GM18499 (cell line): ENCODE results near the gene PIEZO2.
"Not testable (repeated sequence)": the region's sequence is repeated elsewhere in the genome, so short reads cannot be mapped to it uniquely, and the experiment has no call there.

Experiments
- ATAC-seq: cut with Tn5 transposase; IDR thresholded peaks from one replicate; pipeline ENCODE4 v1.9.1; 2021; ENCODE audit warnings: moderate number of reproducible peaks; ENCODE audit not compliant: insufficient read depth, unreplicated experiment

PIEZO2 gene

DNA sequence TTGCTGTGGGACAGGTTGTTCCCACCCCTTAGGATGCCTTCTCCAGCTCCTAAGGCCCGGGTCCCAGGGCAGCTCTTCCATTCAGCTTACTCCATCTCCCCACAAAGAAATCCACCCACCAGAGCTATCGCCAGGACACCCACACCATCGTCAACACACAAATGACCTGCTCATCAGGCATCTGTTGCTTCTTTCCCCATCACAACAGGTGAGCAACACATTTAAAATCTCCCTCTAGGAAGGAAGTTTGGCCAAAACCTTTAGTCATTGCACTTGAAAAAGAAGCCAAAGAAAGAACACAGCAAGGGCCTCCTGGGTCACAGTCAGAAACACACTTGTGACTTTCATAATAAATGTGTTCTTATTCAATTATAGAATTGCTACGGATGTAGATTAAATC is 289.0 kb downstream of the PIEZO2 start:
- no peak for ATAC-seq

DNA sequence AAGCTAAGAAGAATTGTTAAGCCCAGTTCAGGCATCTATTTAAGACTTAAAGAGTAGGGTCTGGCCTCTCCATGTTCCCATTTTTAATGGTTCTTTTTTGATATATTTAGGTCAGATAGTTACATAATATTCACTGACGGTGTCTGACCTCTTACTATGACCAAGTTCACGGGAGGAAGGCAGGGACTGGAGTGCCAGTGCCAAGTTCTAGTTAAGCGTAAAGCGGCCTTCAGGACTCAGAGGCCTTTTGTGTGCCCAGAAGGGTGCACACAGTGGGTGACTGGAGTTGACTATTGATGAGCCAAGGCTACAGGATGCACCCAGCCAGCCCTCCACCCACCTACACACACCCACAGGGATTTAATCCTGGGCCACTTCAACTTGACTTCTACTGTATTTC is 290.9 kb downstream of the PIEZO2 start:
- ATAC-seq: no peak

DNA sequence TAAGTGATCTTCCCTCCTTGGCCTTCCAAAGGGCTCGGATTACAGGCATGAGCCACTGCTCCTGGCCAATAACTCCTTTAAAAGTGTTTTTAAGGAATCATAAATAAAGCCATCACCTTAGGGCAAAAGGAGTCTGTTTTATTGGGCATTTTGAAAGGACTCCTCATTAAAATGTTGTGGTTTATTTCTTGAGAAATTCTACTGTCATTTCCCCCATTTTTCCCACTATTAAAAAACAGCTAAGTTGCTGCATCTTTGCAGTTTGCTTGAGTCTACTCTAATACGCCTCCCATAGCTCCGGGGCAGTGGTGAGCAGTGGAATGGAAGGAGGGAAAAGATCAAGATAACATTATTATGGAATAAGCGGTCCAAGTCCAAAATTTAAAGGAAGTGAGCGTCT is 293.2 kb downstream of the PIEZO2 start:
- no peak for ATAC-seq

DNA sequence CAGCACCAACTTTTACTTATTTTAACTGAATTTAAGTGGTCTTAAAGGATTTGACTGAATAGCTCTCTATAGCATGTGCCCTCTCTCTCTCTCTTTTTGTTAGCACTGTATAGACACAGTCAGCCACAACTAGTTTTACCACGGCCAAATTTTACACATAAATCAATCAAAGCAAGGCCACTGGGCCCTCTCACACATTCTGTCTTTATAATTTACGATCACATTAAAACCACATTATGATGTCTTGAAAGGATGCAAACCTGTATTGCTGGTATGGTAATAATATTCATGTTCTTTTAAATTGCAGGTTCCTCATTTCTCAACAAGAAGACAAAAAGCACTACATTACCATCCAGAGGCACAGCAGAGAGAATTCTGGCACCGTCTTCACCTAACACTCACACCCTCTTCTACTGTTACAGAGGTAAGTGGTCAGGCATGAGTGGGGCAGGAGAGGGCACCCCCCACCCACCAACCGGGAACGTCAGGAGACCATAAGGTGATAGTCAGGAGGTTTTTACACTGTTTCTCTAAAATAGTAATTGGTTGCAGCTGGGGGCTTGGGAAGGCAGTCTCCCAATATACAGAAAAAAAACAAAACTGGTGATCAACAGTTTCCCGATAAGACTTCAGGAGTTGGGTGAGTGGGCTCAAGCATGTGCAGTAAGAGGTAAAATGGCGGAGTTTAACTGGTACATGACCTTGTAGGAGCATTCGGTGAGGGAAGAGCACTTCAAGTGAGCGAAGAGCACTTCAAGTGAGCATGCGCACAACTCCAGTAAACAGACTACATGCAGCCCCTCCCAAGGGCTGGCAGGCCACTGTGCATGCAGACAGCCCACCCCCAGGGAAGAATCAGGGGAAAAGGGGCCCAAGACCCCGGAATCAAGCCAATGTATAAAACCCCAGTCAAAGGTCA is 296.7 kb downstream of the PIEZO2 start:
- ATAC-seq: no peak

DNA sequence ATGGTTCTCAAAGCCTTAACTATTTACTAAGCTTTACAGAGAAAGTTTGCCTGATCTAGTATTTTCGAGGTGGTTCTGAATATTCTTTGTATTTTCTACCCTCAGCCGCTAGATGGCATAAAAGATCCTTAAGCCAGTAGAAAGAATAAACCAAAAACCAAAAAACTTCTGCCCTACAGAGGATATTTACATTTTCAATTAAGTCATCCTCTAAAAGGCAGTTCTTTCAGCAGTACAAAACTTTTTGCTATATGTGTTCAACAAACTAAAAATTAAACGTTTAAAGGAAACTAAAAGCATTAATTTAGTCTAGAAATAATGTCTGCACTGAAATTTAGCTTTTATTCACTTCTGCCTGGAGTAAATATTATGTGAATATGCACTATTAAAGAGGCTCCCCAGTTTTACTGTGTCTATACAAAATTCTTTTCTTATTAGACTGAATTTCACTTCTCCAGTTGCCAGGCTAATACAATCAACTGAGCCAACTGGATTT is 297.5 kb downstream of the PIEZO2 start:
- no peak for ATAC-seq

DNA sequence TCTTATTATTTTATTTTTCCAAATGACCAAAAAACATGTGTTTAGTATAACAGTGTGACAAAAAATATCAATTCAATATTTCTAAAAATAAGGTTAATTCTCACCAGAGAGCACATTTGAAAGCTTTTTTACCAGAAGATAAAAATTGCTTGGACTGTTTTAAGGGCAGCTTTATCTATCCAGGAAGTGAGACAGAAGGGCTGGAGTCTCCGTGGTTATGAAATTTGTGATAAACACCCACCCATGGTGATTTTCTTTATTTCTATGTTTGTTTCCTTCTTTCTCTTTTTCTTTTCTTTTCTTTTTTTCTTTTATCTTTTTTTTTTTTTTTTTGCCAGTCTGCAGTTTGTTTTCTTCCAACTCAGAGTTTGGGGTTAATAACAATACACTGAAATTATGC is 298.5 kb downstream of the PIEZO2 start:
- no peak for ATAC-seq

DNA sequence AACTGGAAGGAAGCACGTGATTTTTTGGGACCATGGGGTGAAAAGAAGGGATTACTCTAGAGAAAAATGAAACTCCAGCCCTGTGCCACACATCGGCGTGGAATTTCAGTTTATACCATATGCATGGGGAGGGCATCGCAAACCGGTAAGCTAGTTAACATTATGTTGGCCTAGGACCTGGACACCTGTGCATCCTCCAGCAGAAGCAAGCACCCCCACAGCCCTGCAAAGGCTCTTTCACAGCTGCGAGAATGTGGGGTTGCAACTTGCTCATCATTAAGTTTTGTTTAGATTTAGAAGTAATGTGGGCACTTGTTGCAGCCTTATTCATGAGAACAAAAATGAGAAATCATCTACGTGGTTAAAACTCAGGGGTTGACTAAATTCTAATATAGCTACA is 299.2 kb downstream of the PIEZO2 start:
- ATAC-seq: no peak

DNA sequence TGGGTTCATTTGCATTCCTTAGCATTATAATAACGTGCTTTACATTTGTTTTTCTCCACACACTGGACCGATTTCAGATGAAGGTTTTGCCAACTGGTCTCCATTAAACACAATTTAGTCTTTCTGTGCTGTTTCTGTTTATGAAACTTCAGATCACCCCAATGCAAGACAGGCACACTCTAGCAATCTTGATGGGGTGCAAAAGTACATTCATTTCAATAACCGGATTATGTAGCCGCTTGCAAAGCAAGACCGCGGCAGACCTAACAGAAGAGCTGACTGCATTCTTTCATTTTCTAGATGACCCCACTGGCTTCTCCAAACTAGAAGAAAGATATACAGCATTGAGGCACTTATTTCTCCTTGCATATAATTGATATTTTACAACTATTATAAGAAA is 301.5 kb downstream of the PIEZO2 start:
- no peak for ATAC-seq

DNA sequence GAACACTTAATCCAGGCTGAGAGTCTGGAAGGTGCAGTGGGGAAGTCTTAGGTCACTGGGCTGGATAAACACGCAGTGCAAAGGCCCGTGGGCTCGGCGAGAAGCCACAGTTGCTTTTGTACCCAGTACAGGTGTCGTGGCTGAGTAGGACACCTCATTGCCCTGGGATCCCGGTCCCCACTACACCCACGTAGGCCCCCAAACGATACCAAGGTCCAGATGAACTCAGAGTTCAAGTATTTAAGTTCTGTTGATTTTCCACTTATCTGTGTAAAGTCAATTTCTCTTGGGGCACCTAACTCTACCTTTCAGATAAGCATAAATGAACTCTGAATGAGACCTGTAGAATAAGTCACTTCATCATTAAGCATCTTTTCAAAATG is 302.0 kb downstream of the PIEZO2 start:
- no peak for ATAC-seq

DNA sequence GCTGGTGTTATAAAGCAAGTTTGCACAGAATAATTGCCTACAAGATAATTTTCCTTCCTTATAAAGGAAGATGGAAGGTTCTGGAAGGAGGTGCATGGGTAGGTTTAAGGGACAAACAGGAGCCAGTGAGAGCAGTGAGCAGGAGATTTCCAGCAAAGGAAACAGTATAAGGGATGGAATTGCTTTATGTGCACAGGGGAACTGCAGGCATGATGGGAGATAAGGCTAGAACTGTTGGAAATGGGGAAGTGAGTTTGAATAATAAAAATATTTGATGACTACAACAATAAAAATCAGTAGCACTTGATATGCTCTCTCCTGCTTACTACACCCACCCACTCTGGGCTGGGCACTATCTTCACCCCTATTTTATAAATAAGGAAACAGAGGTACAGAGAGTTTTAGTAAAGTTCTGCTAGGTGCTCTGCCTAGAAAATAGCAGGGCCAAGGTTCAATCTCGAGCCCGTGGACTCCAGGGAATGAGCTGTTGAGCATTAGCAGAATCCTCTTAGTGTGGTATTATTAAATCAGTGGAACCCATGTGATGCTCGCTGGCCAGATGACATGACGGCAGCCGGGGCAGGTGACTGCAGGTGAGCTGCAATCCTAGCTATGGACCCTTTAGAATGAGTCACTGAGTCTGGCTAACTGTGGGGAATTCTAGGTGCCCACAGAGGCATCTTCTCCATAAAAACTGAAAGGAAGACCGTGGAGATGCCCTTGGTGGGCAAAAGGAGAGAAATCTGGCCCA is 302.5 kb downstream of the PIEZO2 start:
- no peak for ATAC-seq

DNA sequence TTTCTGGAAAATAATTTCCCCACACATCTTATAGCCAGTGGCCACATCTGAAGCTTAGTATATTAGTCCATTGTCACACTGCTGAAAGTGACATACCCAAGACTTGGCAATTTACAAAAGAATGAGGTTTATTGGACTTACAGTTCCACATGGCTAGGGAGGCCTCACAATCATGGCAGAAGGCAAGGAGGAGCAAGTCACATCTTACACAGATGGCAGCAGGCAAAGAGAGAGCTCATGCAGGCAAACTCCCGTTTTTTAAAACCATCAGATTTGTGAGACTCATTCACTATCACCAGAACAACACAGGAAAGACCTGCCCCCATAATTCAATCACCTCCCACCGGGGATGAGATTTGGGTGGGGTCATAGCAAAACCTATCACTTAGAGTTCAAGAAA is 303.3 kb downstream of the PIEZO2 start:
- ATAC-seq: not testable (repeated sequence)

DNA sequence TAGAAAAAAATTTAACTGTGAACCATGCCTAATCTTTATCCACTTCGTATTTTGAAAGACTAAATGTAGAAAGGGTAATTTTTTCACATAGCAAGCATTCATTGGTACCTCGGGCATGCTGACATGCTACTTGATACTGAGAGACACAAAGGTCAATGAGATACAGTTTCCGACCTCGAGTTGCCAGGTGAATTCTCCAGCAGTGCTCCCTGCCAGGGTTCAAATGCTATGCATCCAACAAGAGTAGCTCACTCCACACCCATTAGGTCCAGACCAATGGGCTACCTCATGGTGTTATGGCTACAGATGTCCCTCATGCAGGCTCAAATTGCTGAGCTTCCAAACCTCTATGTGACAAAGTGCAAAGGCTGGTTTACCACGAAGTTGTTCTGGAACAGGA is 305.8 kb downstream of the PIEZO2 start:
- ATAC-seq: no peak

DNA sequence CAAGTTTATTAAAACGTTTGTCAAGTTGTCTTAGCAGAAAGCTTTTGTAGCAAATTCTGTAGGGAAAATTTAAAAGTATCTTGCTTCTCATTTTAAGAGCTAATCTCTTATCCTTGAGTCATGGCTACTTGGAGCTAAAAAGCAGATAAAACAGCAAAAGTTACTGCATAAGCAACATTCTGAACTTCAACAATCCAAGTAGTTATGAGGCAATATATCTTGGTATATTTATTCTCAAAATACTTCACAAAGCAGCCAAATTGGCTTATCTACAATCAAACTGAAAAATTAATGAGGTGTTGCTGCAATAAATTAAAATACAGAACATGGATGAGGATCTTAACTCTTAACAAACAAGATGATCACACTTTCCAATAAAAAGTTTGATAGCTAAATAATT is 306.5 kb downstream of the PIEZO2 start:
- ATAC-seq: no peak

DNA sequence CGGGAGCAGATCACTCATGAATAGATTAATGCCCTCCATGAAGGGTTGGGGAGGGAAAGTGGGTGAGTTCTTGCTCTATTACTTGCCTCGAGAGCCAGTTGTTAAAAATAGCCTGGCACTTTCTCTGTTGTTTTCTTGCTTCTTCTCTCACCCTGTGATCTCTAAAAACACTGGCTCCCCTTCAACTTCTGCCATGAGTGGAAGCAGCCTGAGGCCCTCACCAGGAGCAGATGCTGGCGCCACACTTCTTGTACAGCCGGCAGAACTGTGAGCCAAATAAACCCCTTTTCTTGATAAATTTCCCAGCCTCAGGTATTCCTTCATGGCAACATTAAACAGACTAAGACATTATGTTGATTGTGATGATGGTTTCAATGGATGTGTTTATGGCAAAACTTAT is 307.0 kb downstream of the PIEZO2 start:
- no peak for ATAC-seq

DNA sequence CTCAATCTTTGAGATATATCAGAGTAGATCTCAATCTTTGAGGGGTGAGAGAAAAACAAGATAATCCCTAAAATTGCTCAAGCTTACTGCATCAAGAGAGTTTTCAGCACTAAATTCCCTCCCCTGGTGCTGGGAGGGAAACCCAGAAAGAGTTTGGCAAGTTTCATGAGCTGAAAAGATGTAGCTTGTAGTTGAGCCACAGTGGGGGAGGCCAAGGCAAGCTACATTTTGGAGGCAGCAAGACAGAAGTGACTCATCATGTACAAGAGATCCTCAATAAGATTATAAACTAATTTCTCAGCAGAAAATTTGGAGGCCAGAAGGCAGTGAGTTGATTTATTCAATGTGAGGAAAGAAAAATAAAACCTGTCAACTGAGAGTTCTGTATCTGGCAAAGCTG is 308.2 kb downstream of the PIEZO2 start:
- no peak for ATAC-seq

DNA sequence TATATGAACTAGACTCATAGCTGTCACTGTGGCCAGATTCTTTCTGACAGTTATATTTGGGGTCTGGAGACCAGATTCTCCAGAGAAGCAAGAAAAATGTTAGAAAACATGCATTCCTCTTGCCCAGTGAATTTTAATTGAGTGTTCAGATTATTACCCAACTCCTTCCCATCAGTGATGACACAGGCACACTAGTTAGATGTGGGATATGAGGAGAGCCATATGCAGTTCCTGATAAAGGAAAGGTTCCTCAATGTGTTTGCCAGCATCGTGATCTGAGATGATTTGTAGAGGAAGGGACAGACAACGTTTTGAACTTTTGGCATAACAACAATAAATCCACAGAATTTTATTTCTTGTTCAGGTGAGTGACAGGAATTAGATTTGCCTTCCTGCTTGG is 308.6 kb downstream of the PIEZO2 start:
- ATAC-seq: no peak

DNA sequence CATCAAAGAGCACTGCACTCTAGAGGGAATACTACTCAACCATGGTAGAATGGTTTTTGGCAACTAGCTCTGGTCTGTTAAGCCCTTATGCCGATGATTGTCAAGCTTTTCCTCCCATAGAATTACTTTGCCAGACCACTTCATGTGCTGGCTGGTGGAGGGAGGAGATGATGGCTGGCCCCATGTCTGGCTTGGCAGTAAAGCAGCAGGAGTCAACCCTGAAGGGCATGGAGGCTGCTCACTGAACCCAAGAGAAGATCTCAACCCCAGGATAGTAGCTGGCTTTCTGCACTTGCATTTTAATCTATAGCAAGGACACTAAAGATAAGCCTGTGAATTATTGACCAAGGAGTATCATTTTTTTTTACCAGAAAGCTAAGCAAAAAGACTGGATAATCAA is 309.9 kb downstream of the PIEZO2 start:
- no peak for ATAC-seq

DNA sequence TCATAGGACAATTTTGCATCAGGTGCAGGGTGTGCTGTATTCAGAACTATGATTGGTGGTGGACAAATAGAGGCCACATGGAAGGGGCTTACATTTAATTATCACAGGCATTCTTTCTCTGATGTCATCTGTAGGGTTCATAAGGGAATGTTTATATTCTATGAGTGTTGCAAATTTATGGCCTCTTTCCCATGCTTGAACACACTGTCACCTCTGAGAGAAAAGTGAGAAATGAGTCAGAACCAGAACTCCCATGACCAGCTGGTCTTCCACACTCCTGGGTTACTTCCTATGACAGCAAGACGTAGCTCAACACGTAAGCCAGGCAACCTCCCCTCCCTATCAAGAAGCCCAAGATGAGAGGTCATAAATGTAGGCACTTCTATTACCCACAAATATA is 310.8 kb downstream of the PIEZO2 start:
- peak; percentile 56 for ATAC-seq

DNA sequence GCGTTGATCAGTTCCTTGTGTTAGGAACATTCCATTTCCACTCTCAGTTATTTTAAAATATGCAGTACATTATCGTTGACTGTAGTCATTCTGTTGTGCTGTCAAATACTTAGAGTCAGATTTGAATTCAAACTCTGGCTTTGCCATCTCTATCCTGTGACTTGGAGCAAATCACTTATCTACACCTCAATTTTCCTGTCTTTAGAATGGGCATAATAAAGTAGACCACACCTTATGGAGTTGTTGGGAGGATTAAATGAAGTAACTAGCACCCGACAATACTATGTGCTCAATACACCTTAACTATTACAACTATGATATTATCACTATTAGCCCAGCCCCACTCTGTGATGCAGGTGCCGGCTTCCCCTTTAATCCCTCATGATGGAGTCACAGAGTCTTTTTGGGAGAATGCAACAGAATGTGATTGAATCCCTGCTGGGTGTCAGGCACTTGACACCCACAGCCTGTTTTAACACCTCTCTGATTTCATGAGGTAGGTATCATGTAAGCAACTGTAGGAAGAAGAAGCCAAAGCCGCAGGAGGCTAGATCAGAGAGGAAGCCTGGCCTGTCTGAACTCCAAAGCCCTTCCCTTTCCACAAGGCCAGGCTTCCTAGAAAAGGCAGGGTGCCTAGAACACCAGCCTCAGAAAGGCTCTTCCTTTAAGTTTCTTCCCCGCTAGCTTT is 315.1 kb downstream of the PIEZO2 start:
- no peak for ATAC-seq

DNA sequence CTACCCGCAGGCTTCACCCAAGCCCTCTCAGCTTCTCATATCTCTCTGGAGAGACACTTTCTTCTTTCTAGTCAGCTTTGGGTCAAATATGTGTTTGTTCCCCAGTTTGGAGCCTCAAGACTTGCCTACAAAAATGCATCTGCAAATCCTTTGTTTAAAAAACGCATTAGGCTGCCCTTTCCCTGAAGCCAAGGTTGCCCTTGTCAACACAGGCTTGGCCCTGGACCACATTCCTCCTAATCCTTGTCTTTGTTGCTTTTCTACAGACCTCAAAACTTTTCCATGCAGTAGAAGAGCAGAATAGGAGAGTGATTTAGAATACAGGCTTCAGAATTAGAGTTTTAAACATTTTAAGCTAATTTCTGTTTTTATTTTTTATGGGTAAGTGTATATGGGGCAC is 315.7 kb downstream of the PIEZO2 start:
- ATAC-seq: no peak

DNA sequence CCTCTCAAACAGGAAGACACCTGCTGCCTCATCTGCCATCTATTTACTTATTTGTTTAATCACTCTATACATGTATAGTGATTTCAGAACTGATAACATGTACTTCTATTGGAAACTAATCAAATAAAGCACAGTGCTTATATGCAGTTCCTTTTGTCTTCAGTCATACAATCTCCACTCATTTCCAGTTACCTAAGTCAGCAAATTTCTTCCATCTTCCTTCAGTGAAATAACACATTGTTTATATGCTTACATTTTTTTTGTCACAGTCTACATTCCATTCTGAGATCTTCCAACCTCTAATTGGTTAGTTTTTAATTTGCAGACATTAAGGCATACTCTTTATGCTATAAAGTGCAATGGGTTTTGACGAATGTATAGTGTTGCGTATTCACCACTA is 323.0 kb downstream of the PIEZO2 start:
- no peak for ATAC-seq
